GM23338 (cell line): ENCODE data around the gene CACHD1. TPM values are rescaled to one million over a fixed set of nuclear protein-coding genes. Genes with fewer than 3 reads are reported as not detected.

ENCODE experiments used
- ATAC-seq: fragments of 200-7000 bp; cut with Tn5 transposase; 3 replicates; pipeline ENCODE4 v1.9.1; 2020
- DNase-seq: peaks from one replicate; pipeline ENCODE4 v3.0.0-alpha.2; 2015; ENCODE audit warnings: low spot score
- H2AFZ ChIP-seq: fragments of 200-600 bp; sonication (generic); 2 replicates; pipeline ENCODE4 v1.8.0; 2016; ENCODE audit warnings: antibody characterized with exemption, mild to moderate bottlenecking, moderate library complexity
- H3F3A ChIP-seq: fragments of 200-600 bp; sonication (generic); replicated peaks from 2 replicates; pipeline ENCODE4 v1.8.0; 2017; ENCODE audit warnings: antibody characterized with exemption, mixed run types, low read depth
- H3K27ac ChIP-seq: fragments of 200-600 bp; sonication (generic); 2 replicates; pipeline ENCODE4 v1.6.1; 2016; ENCODE audit warnings: low read depth
- H3K27me3 ChIP-seq: fragments of 200-600 bp; sonication (generic); 2 replicates; pipeline ENCODE4 v1.8.0; 2016; ENCODE audit warnings: mild to moderate bottlenecking, mixed run types, moderate library complexity; ENCODE audit not compliant: insufficient read depth
- H3K36me3 ChIP-seq: fragments of 200-600 bp; sonication (generic); 2 replicates; pipeline ENCODE4 v1.8.0; 2016; ENCODE audit warnings: mild to moderate bottlenecking; ENCODE audit not compliant: insufficient read depth
- H3K4me1 ChIP-seq: fragments of 200-600 bp; sonication (generic); 2 replicates; pipeline ENCODE4 v1.8.0; 2016; ENCODE audit warnings: mild to moderate bottlenecking, moderate library complexity; ENCODE audit not compliant: insufficient read depth
- H3K4me2 ChIP-seq: fragments of 200-600 bp; sonication (generic); 2 replicates; pipeline ENCODE4 v1.7.1; 2017; ENCODE audit warnings: mixed run types
- H3K4me3 ChIP-seq: fragments of 200-600 bp; sonication (generic); 2 replicates; pipeline ENCODE4 v1.6.1; 2016; ENCODE audit warnings: mixed run types
- H3K79me2 ChIP-seq: fragments of 200-600 bp; sonication (generic); replicated peaks from 2 replicates; pipeline ENCODE4 v1.8.0; 2017; ENCODE audit warnings: mild to moderate bottlenecking; ENCODE audit not compliant: insufficient read depth
- H3K9me2 ChIP-seq: fragments of 200-600 bp; sonication (generic); 2 replicates; pipeline ENCODE4 v1.8.0; 2017; ENCODE audit not compliant: insufficient read depth
- H4K20me1 ChIP-seq: fragments of 200-600 bp; sonication (generic); replicated peaks from 2 replicates; pipeline ENCODE4 v1.8.0; 2017; ENCODE audit warnings: mild to moderate bottlenecking; ENCODE audit not compliant: insufficient read depth
- H3K27ac Mint-ChIP-seq: 2 replicates; pipeline ENCODE4 v1.8.0; 2020; ENCODE audit warnings: inconsistent platforms, mild to moderate bottlenecking, moderate library complexity, mixed read lengths
- H3K27me3 Mint-ChIP-seq: 3 replicates; pipeline ENCODE4 v1.8.0; 2022; ENCODE audit warnings: low read depth, mild to moderate bottlenecking, moderate library complexity, mixed read lengths, inconsistent platforms; ENCODE audit not compliant: insufficient read depth, poor library complexity
- H3K36me3 Mint-ChIP-seq: 3 replicates; pipeline ENCODE4 v1.8.0; 2021; ENCODE audit warnings: low read depth, mild to moderate bottlenecking, inconsistent platforms, moderate library complexity, mixed read lengths
- H3K4me1 Mint-ChIP-seq: 3 replicates; pipeline ENCODE4 v1.8.0; 2020; ENCODE audit warnings: mild to moderate bottlenecking, inconsistent platforms, mixed read lengths
- H3K4me3 Mint-ChIP-seq: 3 replicates; pipeline ENCODE4 v1.8.0; 2021; ENCODE audit warnings: moderate library complexity, mild to moderate bottlenecking, inconsistent platforms, mixed read lengths
- H3K9me3 Mint-ChIP-seq: 3 replicates; pipeline ENCODE4 v1.8.0; 2020; ENCODE audit warnings: moderate library complexity, mild to moderate bottlenecking, inconsistent platforms, mixed read lengths
- CREB1 ChIP-seq: fragments of 250-450 bp; sonication (Bioruptor Pico); IDR thresholded peaks from 2 replicates; pipeline ENCODE4 v1.5.0; 2020; ENCODE audit warnings: low read depth, mild to moderate bottlenecking, moderate library complexity
- EZH2 ChIP-seq: fragments of 200-600 bp; sonication (generic); IDR thresholded peaks from one replicate; pipeline ENCODE4 v1.8.0; 2017; ENCODE audit warnings: antibody characterized with exemption, mild to moderate bottlenecking, low read depth; ENCODE audit not compliant: unreplicated experiment
- EZH2phosphoT487 ChIP-seq: fragments of 200-600 bp; sonication (generic); IDR thresholded peaks from one replicate; pipeline ENCODE4 v1.8.1; 2018; ENCODE audit warnings: antibody characterized with exemption; ENCODE audit not compliant: unreplicated experiment
- JUNB ChIP-seq: IDR thresholded peaks from one replicate; pipeline ENCODE4 v1.6.1; 2016; ENCODE audit warnings: antibody characterized with exemption; ENCODE audit not compliant: unreplicated experiment
- NANOG ChIP-seq: IDR thresholded peaks from 2 replicates; pipeline ENCODE4 v1.6.1; 2016; ENCODE audit warnings: antibody characterized with exemption, borderline replicate concordance
- POLR2AphosphoS5 ChIP-seq: IDR thresholded peaks from 2 replicates; pipeline ENCODE4 v1.6.1; 2016; ENCODE audit warnings: antibody characterized with exemption, low read depth
- STAT1 ChIP-seq: IDR thresholded peaks from one replicate; pipeline ENCODE4 v1.6.1; 2016; ENCODE audit warnings: antibody characterized with exemption; ENCODE audit not compliant: unreplicated experiment
- ZNF114 ChIP-seq: fragments of 250-450 bp; sonication (Bioruptor Pico); IDR thresholded peaks from 2 replicates; pipeline ENCODE4 v1.5.0; 2020; ENCODE audit warnings: mild to moderate bottlenecking, moderate library complexity
- ZNF331 ChIP-seq: fragments of 250-450 bp; sonication (Bioruptor Pico); IDR thresholded peaks from 2 replicates; pipeline ENCODE4 v1.5.0; 2020; ENCODE audit warnings: low read depth, mild to moderate bottlenecking, moderate library complexity
- polyA plus RNA-seq: library from polyadenylated mRNA; unstranded; fragments of >200 nt; fragmentation: Nextera tagmentation; extraction: Ambion mirVana; gene quantifications from 2 replicates; pipeline ENCODE4 v1.2.1, GENCODE V29; 2016
- total RNA-seq: library from RNA; depleted of rRNA; stranded (reverse); fragments of >200 nt; shearing (Covaris generic); gene quantifications from 2 replicates; pipeline ENCODE4 v1.2.3, GENCODE V29; 2014
- TF ChIP-seq, protein P1 (sequence below): fragments of 250-450 bp; sonication (Bioruptor Pico); IDR thresholded peaks from 2 replicates; pipeline ENCODE4 v1.5.0; 2020; ENCODE audit warnings: mild to moderate bottlenecking, moderate library complexity
- TF ChIP-seq, protein P2 (sequence below): IDR thresholded peaks from one replicate; pipeline ENCODE4 v1.6.1; 2018; ENCODE audit warnings: antibody characterized with exemption; ENCODE audit not compliant: unreplicated experiment
- TF ChIP-seq, protein P3 (sequence below), 2 experiments: fragments of 200-600 bp in 1 of 2; sonication (generic) in 1 of 2; conservative IDR thresholded peaks; 2 replicates each; pipeline versions ENCODE4 v1.5.1 to v1.6.1; 2016 to 2017; ENCODE audit warnings: antibody characterized with exemption in 2 of 2, low read depth in 2 of 2, mild to moderate bottlenecking in 2 of 2, moderate library complexity in 1 of 2
- TF ChIP-seq, protein P4 (sequence below): IDR thresholded peaks from 2 replicates; pipeline ENCODE4 v1.6.1; 2016; ENCODE audit warnings: antibody characterized with exemption

CACHD1 gene
- total and polyA plus RNA-seq, 2 experiments from 2014 or later, result 12.6 to 43.7 TPM

DNA sequence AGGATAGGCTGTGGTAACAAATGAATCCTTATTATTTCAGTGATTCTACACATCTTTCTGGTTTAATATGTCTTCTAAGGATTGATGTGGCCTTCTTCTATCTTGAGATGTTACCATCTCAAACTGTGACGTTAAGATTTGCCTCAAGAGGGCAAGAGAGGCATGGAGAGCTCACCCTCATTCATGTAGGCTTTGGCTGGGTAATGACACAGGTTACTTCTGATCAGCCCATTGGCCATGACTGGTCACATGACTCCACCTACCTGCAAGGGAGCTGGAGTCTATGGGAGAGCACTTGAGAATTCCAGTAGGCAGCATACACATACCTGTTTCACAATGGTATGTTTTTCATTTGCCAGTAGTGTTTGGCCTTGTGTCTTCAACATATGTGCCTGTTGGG lies 30.0 kb downstream of the CACHD1 start:
- Histone ChIP-seq H3K4me2 (no peak overlapping the region), H3K9me2 (no peaks in the 10 kb centered on the region), H3F3A (no peaks in the 10 kb centered on the region), H3K4me1 (peaks cover 83% of the 10 kb centered on the region), H2AFZ (no peak overlapping the region), H3K4me3 (no peak overlapping the region), H3K36me3 (no peaks in the 10 kb centered on the region), H3K27me3 (no peaks in the 10 kb centered on the region), H3K79me2 (peaks cover 87% of the 10 kb centered on the region), H4K20me1 (peaks cover 20% of the 10 kb centered on the region), H3K27ac (no peak overlapping the region)
- H3K4me1 Mint-ChIP-seq, result peaks cover 91% of the 10 kb centered on the region
- peaks cover 10% of the 10 kb centered on the region; the same call in 1 of the 3 replicates for H3K36me3 Mint-ChIP-seq
- no peak overlapping the region for H3K4me3 Mint-ChIP-seq
- H3K9me3 Mint-ChIP-seq, result no peaks in the 10 kb centered on the region
- peak; percentile 50 for ATAC-seq
- DNase-seq, result peak; percentile 72
- peaks cover 5% of the 10 kb centered on the region for H3K27me3 Mint-ChIP-seq
- H3K27ac Mint-ChIP-seq, result peak overlapping the region; percentile 72; the same call in 1 of the 2 replicates
- TF ChIP-seq POLR2AphosphoS5, result no peak
- TF ChIP-seq EZH2, result no peak
- TF ChIP-seq, protein P1, sequence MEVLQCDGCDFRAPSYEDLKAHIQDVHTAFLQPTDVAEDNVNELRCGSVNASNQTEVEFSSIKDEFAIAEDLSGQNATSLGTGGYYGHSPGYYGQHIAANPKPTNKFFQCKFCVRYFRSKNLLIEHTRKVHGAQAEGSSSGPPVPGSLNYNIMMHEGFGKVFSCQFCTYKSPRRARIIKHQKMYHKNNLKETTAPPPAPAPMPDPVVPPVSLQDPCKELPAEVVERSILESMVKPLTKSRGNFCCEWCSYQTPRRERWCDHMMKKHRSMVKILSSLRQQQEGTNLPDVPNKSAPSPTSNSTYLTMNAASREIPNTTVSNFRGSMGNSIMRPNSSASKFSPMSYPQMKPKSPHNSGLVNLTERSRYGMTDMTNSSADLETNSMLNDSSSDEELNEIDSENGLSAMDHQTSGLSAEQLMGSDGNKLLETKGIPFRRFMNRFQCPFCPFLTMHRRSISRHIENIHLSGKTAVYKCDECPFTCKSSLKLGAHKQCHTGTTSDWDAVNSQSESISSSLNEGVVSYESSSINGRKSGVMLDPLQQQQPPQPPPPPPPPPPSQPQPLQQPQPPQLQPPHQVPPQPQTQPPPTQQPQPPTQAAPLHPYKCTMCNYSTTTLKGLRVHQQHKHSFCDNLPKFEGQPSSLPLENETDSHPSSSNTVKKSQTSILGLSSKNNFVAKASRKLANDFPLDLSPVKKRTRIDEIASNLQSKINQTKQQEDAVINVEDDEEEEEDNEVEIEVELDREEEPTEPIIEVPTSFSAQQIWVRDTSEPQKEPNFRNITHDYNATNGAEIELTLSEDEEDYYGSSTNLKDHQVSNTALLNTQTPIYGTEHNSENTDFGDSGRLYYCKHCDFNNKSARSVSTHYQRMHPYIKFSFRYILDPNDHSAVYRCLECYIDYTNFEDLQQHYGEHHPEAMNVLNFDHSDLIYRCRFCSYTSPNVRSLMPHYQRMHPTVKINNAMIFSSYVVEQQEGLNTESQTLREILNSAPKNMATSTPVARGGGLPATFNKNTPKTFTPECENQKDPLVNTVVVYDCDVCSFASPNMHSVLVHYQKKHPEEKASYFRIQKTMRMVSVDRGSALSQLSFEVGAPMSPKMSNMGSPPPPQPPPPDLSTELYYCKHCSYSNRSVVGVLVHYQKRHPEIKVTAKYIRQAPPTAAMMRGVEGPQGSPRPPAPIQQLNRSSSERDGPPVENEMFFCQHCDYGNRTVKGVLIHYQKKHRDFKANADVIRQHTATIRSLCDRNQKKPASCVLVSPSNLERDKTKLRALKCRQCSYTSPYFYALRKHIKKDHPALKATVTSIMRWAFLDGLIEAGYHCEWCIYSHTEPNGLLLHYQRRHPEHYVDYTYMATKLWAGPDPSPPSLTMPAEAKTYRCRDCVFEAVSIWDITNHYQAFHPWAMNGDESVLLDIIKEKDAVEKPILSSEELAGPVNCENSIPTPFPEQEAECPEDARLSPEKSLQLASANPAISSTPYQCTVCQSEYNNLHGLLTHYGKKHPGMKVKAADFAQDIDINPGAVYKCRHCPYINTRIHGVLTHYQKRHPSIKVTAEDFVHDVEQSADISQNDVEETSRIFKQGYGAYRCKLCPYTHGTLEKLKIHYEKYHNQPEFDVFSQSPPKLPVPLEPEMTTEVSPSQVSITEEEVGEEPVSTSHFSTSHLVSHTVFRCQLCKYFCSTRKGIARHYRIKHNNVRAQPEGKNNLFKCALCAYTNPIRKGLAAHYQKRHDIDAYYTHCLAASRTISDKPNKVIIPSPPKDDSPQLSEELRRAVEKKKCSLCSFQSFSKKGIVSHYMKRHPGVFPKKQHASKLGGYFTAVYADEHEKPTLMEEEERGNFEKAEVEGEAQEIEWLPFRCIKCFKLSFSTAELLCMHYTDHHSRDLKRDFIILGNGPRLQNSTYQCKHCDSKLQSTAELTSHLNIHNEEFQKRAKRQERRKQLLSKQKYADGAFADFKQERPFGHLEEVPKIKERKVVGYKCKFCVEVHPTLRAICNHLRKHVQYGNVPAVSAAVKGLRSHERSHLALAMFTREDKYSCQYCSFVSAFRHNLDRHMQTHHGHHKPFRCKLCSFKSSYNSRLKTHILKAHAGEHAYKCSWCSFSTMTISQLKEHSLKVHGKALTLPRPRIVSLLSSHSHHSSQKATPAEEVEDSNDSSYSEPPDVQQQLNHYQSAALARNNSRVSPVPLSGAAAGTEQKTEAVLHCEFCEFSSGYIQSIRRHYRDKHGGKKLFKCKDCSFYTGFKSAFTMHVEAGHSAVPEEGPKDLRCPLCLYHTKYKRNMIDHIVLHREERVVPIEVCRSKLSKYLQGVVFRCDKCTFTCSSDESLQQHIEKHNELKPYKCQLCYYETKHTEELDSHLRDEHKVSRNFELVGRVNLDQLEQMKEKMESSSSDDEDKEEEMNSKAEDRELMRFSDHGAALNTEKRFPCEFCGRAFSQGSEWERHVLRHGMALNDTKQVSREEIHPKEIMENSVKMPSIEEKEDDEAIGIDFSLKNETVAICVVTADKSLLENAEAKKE (CRISPR knock-in tag), result no peak
- TF ChIP-seq JUNB, result no peak
- TF ChIP-seq ZNF114, result no peak
- TF ChIP-seq EZH2phosphoT487, result no peak
- TF ChIP-seq, protein P2, sequence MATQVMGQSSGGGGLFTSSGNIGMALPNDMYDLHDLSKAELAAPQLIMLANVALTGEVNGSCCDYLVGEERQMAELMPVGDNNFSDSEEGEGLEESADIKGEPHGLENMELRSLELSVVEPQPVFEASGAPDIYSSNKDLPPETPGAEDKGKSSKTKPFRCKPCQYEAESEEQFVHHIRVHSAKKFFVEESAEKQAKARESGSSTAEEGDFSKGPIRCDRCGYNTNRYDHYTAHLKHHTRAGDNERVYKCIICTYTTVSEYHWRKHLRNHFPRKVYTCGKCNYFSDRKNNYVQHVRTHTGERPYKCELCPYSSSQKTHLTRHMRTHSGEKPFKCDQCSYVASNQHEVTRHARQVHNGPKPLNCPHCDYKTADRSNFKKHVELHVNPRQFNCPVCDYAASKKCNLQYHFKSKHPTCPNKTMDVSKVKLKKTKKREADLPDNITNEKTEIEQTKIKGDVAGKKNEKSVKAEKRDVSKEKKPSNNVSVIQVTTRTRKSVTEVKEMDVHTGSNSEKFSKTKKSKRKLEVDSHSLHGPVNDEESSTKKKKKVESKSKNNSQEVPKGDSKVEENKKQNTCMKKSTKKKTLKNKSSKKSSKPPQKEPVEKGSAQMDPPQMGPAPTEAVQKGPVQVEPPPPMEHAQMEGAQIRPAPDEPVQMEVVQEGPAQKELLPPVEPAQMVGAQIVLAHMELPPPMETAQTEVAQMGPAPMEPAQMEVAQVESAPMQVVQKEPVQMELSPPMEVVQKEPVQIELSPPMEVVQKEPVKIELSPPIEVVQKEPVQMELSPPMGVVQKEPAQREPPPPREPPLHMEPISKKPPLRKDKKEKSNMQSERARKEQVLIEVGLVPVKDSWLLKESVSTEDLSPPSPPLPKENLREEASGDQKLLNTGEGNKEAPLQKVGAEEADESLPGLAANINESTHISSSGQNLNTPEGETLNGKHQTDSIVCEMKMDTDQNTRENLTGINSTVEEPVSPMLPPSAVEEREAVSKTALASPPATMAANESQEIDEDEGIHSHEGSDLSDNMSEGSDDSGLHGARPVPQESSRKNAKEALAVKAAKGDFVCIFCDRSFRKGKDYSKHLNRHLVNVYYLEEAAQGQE, result no peak
- TF ChIP-seq ZNF331 (CRISPR knock-in tag), result no peak
- no peak for TF ChIP-seq NANOG
- TF ChIP-seq, protein P3, sequence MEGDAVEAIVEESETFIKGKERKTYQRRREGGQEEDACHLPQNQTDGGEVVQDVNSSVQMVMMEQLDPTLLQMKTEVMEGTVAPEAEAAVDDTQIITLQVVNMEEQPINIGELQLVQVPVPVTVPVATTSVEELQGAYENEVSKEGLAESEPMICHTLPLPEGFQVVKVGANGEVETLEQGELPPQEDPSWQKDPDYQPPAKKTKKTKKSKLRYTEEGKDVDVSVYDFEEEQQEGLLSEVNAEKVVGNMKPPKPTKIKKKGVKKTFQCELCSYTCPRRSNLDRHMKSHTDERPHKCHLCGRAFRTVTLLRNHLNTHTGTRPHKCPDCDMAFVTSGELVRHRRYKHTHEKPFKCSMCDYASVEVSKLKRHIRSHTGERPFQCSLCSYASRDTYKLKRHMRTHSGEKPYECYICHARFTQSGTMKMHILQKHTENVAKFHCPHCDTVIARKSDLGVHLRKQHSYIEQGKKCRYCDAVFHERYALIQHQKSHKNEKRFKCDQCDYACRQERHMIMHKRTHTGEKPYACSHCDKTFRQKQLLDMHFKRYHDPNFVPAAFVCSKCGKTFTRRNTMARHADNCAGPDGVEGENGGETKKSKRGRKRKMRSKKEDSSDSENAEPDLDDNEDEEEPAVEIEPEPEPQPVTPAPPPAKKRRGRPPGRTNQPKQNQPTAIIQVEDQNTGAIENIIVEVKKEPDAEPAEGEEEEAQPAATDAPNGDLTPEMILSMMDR (conservative IDR thresholded peaks at IDR 0.05; ENCODE audit: low read depth in 2 of 2), result peak; percentile 36 to 68; a peak in 3 of 4 replicates
- peak; percentile 29; the same call in 1 of the 2 replicates for TF ChIP-seq CREB1 (CRISPR knock-in tag)
- no peak for TF ChIP-seq STAT1
- TF ChIP-seq, protein P4, sequence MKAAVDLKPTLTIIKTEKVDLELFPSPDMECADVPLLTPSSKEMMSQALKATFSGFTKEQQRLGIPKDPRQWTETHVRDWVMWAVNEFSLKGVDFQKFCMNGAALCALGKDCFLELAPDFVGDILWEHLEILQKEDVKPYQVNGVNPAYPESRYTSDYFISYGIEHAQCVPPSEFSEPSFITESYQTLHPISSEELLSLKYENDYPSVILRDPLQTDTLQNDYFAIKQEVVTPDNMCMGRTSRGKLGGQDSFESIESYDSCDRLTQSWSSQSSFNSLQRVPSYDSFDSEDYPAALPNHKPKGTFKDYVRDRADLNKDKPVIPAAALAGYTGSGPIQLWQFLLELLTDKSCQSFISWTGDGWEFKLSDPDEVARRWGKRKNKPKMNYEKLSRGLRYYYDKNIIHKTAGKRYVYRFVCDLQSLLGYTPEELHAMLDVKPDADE, result no peak
